Measurements from ENCODE around the gene FGF5.

The FGF5 gene

DNA sequence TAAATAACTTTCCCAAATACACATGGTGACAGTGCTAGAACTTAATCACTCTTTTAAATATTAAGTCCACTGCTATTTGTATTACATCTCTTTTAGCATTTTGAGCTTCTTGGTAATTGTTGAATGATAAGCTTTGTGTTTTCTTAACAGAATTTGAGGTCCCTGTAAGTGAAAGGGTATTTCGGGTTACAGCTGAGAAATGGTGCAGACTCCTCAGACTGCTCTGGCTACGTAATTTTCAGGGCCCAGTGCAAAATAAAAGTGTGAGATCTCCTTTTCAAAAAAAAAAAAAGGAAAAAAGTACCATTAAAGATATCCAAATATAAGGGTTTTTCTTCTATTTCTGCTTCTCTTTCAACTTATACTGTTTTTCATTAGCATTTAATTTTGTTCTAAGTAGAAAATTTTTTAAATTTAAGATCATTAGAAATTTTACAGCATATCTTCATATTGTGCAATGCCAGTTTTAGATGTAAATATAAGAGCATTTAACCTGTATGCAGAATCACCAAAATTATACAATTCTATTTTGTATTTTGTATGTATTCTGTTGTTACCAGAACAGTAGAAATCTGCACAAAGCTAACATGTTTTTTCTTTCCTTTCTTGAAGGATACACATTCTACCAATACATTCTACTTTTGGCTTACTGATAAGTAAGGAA lies 33.6 kb upstream of the FGF5 start:
- no peak overlapping the region for H3K27ac ChIP-seq (replicated peaks)
- no peak overlapping the region for H3K4me3 ChIP-seq (replicated peaks; ENCODE audit: insufficient read depth, low read length)
- H3K27me3 ChIP-seq (ENCODE audit: insufficient read depth, poor library complexity, severe bottlenecking), result no peaks in the 10 kb centered on the region
- DNase-seq (ENCODE audit: low read depth in 1 of 2, low spot score in 1 of 2), result no peak
- TF ChIP-seq POLR2AphosphoS5 (IDR thresholded peaks at IDR 0.05; ENCODE audit: low read depth), result no peak
- no peak for TF ChIP-seq CTCF (IDR thresholded peaks at IDR 0.05; ENCODE audit: insufficient read depth, low read length)
- TF ChIP-seq REST (IDR thresholded peaks at IDR 0.05; ENCODE audit: insufficient replicate concordance, low read depth), result no peak
- TF ChIP-seq GABPA (IDR thresholded peaks at IDR 0.05; ENCODE audit: low read depth), result no peak

GRCh38 chr4:80233390-80233789 lies 33.1 kb upstream of the FGF5 start:
- TF ChIP-seq CTCF (IDR thresholded peaks at IDR 0.05; ENCODE audit: insufficient read depth, low read length) (no peak), REST (IDR thresholded peaks at IDR 0.05; ENCODE audit: insufficient replicate concordance, low read depth) (no peak), GABPA (IDR thresholded peaks at IDR 0.05; ENCODE audit: low read depth) (no peak), SPI1 (IDR thresholded peaks at IDR 0.05; ENCODE audit: borderline replicate concordance, low read depth) (no peak), POLR2AphosphoS5 (IDR thresholded peaks at IDR 0.05; ENCODE audit: low read depth) (no peak)

DNA sequence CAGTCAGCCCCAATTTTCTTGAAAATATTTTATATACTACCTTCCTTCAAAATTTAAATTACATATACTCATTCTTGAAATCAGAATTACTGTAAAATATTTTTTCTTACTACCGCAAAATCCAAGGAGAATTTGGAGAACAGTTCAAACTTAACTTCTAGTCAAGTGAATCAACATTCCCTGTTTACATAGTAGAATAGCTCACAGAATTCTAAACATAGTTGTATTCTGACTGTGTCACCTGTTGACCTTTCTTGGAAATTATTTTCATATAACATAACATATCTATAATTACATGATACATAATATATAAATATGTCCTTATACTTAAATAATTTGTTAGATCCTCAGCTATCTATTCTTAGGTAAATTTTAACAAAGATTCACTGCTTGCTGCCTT lies 31.0 kb upstream of the FGF5 start:
- no peak for DNase-seq (ENCODE audit: low read depth in 1 of 2, low spot score in 1 of 2)
- H3K27me3 ChIP-seq (ENCODE audit: insufficient read depth, poor library complexity, severe bottlenecking), result no peaks in the 10 kb centered on the region

More at GRCh38 chr4:80233390-80233789, 33.1 kb upstream of the FGF5 start:
- H3K27ac ChIP-seq (replicated peaks), result no peak overlapping the region
- no peaks in the 10 kb centered on the region for H3K27me3 ChIP-seq (ENCODE audit: insufficient read depth, poor library complexity, severe bottlenecking)
- H3K4me3 ChIP-seq (replicated peaks; ENCODE audit: insufficient read depth, low read length), result no peak overlapping the region
- DNase-seq (ENCODE audit: low read depth in 1 of 2, low spot score in 1 of 2), result no peak

More for the DNA sequence above, 31.0 kb upstream of the FGF5 start:
- no peak overlapping the region for H3K27ac ChIP-seq (replicated peaks)
- no peak overlapping the region for H3K4me3 ChIP-seq (replicated peaks; ENCODE audit: insufficient read depth, low read length)
- no peak for TF ChIP-seq REST (IDR thresholded peaks at IDR 0.05; ENCODE audit: insufficient replicate concordance, low read depth)
- no peak for TF ChIP-seq SPI1 (IDR thresholded peaks at IDR 0.05; ENCODE audit: borderline replicate concordance, low read depth)
